Activated CD8-positive, alpha-beta memory T cell treated with anti-CD3 and anti-CD28 coated beads for 24 hours (primary cell): Measurements from ENCODE around the gene UBE2R2.
A peak's percentile ranks its signal among the peaks of the same experiment; 100 is the strongest.
"Not testable (repeated sequence)": the region's sequence is repeated elsewhere in the genome, so short reads cannot be mapped to it uniquely, and the experiment has no call there.

Source experiments
- DNase-seq: peaks from one replicate; pipeline ENCODE4 v3.0.0-alpha.2; 2020

The UBE2R2 gene, protein sequence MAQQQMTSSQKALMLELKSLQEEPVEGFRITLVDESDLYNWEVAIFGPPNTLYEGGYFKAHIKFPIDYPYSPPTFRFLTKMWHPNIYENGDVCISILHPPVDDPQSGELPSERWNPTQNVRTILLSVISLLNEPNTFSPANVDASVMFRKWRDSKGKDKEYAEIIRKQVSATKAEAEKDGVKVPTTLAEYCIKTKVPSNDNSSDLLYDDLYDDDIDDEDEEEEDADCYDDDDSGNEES

GRCh38 chr9:33816327-33817252, at the start of gene UBE2R2:
TSS of gene UBE2R2 (plus strand) at chr9:33817160. CDS start at chr9:33817758, 598 bp downstream.
- peak; percentile 95 for DNase-seq

GRCh38 chr9:33770156-33770880, 46.6 kb upstream of the UBE2R2 start:
- not testable (repeated sequence) for DNase-seq

- DNase-seq: not testable (repeated sequence)
Observed at GRCh38 chr9:33773135-33773534, 43.8 kb upstream of the UBE2R2 start.

DNA sequence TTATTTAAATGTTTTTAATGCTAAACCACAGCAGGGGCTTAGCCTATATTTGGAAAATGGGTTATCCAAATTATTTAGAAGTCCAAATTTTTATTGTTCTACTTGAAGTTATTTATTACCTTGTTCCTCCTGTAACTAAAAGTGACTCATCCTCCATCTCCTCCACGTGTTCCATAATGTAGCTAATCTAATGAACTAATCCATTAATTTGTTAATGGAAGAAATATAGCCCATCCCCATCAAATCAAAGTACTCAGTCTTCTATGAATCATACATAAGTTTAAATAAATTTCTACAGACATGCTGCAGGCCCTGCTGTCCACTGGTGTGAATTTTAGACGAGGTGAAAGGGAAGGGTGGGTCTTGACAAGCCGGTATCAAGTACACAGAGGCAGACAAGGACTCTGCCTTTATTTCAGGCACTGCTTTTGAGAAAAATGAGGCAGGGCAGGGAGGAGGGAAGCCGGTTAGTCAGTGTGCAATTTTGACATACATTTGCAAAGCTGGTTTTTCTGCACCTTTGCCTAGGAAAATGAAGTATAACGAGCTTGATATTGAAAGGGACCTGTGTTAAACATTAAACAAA, 42.8 kb upstream of the UBE2R2 start:
- not testable (repeated sequence) for DNase-seq

DNA sequence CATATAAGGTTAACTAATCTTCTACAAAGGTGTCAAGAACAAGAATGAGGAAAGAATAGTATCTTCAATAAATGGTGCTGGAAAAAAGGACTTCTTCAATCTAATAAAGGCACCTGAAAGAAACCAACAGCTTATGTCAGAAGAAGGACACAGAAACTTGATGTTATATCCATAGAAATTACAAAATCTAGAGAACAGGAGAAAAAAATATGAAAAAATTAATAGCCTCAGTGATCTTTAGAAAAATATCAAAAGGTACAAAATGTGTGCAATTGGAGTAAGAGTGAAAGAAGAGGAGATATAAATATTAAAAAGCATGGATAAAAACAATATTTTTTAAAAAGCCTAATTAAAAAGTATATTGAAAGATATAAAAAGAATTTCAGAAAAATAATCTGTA, 40.4 kb upstream of the UBE2R2 start:
- DNase-seq: no peak

- peak; percentile 67 for DNase-seq
Observed at GRCh38 chr9:33778700-33779351, 38.1 kb upstream of the UBE2R2 start.

- DNase-seq: no peak
Observed at GRCh38 chr9:33780276-33780675, 36.7 kb upstream of the UBE2R2 start.

GRCh38 chr9:33781736-33782135, 35.2 kb upstream of the UBE2R2 start:
- DNase-seq: no peak

DNA sequence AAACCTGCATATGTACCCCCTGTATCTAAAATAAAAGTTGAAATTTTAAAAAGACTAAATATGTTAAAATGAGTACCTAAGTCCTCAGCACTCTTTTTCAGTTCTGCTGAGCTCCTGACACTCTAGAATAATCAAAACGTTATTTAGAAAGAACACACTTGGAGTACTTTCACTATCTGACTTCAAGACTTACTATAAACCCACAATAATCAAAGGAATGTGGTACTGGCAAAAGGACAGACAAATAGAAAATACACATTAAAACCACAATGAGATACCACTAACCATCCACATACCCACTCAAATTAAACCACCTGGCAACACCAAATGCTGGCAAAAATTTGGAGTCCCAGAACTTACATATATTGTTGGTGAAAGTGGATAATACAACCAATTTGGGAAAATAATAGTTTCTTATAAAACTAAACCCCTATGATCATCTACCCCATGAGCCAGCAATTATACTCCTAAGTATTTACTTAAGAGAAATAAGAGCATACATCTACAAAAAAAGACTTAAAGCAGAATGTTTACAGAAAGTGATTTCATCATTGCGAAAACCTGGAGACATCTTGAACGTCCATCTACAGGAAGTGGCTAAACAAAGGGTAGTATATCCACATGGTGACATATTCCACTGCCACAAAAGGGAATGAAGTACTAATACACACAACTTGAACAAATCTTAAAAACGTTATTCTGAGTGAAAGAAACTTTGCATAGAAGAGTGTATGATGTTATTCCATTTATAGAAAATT, 34.4 kb upstream of the UBE2R2 start:
- no peak for DNase-seq

- DNase-seq: no peak
Observed at GRCh38 chr9:33785914-33786313, 31.0 kb upstream of the UBE2R2 start.

DNA sequence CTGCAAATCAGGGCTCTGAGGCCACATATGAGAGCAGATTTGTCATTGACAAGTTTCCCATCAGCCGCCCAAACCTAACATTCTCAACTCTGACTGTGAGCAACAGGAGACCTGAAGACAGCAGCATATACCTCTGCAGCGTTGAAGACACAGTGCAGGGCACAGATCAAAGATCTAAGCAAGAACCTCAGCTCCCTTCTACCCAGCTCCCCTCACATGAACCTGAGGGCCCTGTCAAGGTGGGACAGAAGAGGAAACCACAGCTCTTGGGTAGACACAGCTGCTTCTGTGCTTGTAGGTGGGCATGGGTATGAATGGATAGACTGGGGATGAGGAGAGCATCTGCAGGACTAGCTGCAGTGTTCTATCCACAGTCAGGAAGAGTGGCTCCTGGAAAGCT, 30.3 kb upstream of the UBE2R2 start:
- DNase-seq: no peak

GRCh38 chr9:33787839-33788238, 29.1 kb upstream of the UBE2R2 start:
- no peak for DNase-seq

- not testable (repeated sequence) for DNase-seq
Observed at GRCh38 chr9:33789429-33789828, 27.5 kb upstream of the UBE2R2 start.

DNA sequence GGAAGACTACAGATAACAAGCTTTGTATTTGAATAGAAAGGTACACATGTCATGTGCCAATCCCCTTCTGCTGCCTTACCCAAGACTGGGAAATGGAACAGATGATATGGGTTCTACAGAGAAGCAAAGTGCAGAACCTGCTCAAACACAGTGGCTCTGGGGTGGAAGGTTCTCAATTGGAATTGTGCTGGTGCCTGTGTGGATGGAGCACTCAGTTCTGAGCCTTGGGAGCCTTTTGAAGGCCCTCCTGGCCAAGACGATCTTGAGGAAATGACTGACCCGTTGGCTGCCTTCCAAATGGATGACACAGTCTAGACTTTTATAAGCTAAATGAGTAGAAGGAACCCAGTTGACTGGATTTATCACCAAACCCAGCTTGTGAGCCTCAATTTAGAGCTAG, 25.8 kb upstream of the UBE2R2 start:
- DNase-seq: no peak

DNA sequence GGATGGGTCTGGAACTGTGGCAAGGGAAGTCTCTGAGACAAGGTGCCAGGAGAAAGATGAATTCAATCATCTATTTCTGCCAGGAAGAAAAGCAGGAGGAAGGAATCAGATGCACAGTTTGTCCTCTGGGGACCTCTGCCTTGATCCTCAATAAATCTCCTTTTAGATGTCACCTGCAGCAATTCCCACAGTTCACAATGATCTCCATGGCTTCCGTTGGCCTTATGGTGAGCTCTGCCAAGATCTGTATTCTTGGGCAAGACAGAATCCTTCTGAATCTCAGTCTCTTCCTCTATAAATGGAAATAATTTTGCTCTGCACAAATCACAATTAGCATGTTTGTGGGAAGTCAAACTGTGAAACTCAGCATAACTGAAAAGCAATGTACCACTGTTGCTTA, 23.5 kb upstream of the UBE2R2 start:
- not testable (repeated sequence) for DNase-seq

DNA sequence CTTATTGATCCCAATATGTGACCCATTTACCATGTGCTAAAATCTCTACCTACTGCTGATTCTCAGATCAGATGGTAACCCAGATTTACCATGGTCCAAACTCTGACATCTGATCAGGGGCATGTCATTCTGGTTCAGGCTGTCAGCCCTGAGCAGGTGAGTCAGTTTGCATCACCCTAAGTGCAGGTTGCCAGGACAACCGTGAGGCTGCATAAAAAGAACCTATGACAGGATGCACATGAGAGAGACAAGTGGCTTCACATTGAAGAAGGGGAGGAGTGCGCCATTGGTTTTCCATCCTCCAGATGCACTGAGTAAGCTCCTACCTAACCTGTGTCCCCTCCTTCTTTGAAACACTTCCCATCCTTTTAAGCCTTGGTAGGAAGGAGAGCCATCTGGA, 22.4 kb upstream of the UBE2R2 start:
- DNase-seq: no peak

GRCh38 chr9:33795281-33795680, 21.7 kb upstream of the UBE2R2 start, which contains the start of gene PRSS3:
TSS of gene PRSS3 (plus strand) at chr9:33795561. CDS start at chr9:33795574, 13 bp downstream.
- DNase-seq: no peak

DNA sequence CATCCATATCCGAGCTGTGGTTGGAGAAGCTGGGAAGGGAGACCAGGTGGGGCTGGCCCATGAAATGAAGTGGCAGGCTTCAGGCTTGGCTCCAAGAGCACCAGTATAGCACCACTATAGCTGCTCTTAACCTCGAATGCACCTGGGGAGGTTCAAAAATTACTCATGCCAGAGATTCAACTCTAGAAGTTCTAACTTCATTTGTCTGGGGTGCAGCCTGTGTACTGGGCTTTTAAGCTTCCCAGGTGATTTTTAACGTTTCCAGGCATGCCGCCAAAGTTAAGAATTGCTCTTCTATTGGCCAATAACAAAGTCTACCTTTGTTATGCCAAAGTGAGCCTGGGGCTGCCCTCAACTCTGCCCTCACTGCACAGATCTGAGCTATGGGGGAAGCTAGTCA, 21.1 kb upstream of the UBE2R2 start:
- no peak for DNase-seq

DNA sequence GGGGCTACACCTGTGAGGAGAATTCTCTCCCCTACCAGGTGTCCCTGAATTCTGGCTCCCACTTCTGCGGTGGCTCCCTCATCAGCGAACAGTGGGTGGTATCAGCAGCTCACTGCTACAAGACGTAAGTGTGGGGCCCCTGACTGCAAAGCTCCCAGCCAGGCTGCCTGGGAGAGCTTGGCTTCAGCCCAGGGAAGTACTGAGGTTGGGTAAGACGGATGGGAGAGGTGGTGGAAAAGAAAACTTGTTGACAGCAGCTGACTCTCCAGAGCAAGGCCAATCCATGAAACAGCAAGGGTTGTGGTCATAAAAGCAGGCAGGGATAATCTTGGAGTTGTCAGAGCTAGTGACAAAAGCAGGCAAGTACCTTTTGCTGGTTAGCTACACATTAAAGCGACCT, 20.3 kb upstream of the UBE2R2 start:
- DNase-seq: not testable (repeated sequence)

GRCh38 chr9:33797837-33798236, 19.1 kb upstream of the UBE2R2 start:
- DNase-seq: no peak

GRCh38 chr9:33798545-33798944, 18.4 kb upstream of the UBE2R2 start:
- DNase-seq: no peak
